PC-9 (cell line): ENCODE data around the gene CBFA2T3.

Experiments
- CTCF ChIP-seq: fragments of 200-600 bp; sonication (generic); conservative IDR thresholded peaks from 2 replicates; pipeline ENCODE4 v1.6.1; 2017; ENCODE audit warnings: mixed run types, antibody characterized with exemption, mild to moderate bottlenecking, moderate library complexity
- EZH2 ChIP-seq: fragments of 200-600 bp; sonication (generic); IDR thresholded peaks from 2 replicates; pipeline ENCODE4 v1.8.0; 2017; ENCODE audit warnings: antibody characterized with exemption, low read depth

GRCh38 chr16:88838566-88838965 lies 138.4 kb downstream of the CBFA2T3 start:
- TF ChIP-seq EZH2 = no peak
- no peak for TF ChIP-seq CTCF
